Muscle layer of duodenum (tissue), 2 donors: Measurements from ENCODE around the gene COL6A3.

ENCODE experiments used
- H3K27ac ChIP-seq: one replicate; pipeline ENCODE4 v1.7.0; 2013; ENCODE audit warnings: mild to moderate bottlenecking, low read length
- H3K27me3 ChIP-seq: one replicate; pipeline ENCODE4 v1.7.0; 2013; ENCODE audit warnings: low read depth, mild to moderate bottlenecking, control low read depth, low read length
- H3K36me3 ChIP-seq, 2 donors: one replicate each; pipeline ENCODE4 v1.7.0; 2013; ENCODE audit warnings: low read length in 2 of 2, control low read depth in 1 of 2, mild to moderate bottlenecking in 1 of 2; ENCODE audit not compliant: insufficient read depth in 2 of 2, control insufficient read depth in 1 of 2
- H3K4me1 ChIP-seq, 2 donors: one replicate each; pipeline ENCODE4 v1.7.0; 2013; ENCODE audit warnings: low read length in 2 of 2, mild to moderate bottlenecking in 2 of 2, control low read depth in 1 of 2, moderate library complexity in 1 of 2; ENCODE audit not compliant: insufficient read depth in 2 of 2, control insufficient read depth in 1 of 2
- H3K4me3 ChIP-seq, 2 donors: one replicate each; pipeline ENCODE4 v1.7.0; 2013; ENCODE audit warnings: low read length in 2 of 2, low read depth in 1 of 2, mild to moderate bottlenecking in 1 of 2
- H3K9me3 ChIP-seq, 2 donors: one replicate each; pipeline ENCODE4 v1.7.0; 2013; ENCODE audit warnings: low read length in 2 of 2, control low read depth in 1 of 2, mild to moderate bottlenecking in 1 of 2; ENCODE audit not compliant: control insufficient read depth in 1 of 2
- donor health status: healthy.

The COL6A3 gene

GRCh38 chr2:237440819-237441281 lies 26.9 kb upstream of the COL6A3 start:
- Histone ChIP-seq H3K27ac (no peak overlapping the region), H3K9me3 (no peaks in the 10 kb centered on the region), H3K36me3 (no peaks in the 10 kb centered on the region), H3K4me3 (no peak overlapping the region), H3K27me3 (no peaks in the 10 kb centered on the region), H3K4me1 (peaks cover 0 to 12% of the 10 kb centered on the region in 2 donors)

- Histone ChIP-seq H3K9me3 (no peaks in the 10 kb centered on the region), H3K27me3 (no peaks in the 10 kb centered on the region), H3K27ac (no peak overlapping the region), H3K36me3 (no peaks in the 10 kb centered on the region), H3K4me1 (peaks cover 0 to 20% of the 10 kb centered on the region in 2 donors), H3K4me3 (no peak overlapping the region)
Measured at GRCh38 chr2:237438080-237438940, 24.3 kb upstream of the COL6A3 start.

GRCh38 chr2:237437566-237437965 lies 23.6 kb upstream of the COL6A3 start:
- Histone ChIP-seq H3K4me3 (no peak overlapping the region), H3K9me3 (no peaks in the 10 kb centered on the region), H3K27me3 (no peaks in the 10 kb centered on the region), H3K36me3 (no peaks in the 10 kb centered on the region), H3K27ac (no peak overlapping the region), H3K4me1 (peaks cover 0 to 24% of the 10 kb centered on the region in 2 donors)

GRCh38 chr2:237435844-237436587 lies 22.1 kb upstream of the COL6A3 start:
- Histone ChIP-seq H3K27me3 (no peaks in the 10 kb centered on the region), H3K9me3 (no peaks in the 10 kb centered on the region), H3K4me1 (peaks cover 0 to 24% of the 10 kb centered on the region in 2 donors), H3K4me3 (no peak overlapping the region), H3K27ac (peak overlapping the region; percentile 56), H3K36me3 (no peaks in the 10 kb centered on the region)

- H3K9me3 ChIP-seq = no peaks in the 10 kb centered on the region
- no peaks in the 10 kb centered on the region for H3K36me3 ChIP-seq
- peaks cover 0 to 24% of the 10 kb centered on the region in 2 donors for H3K4me1 ChIP-seq
- H3K27ac ChIP-seq = no peak overlapping the region
- no peak overlapping the region for H3K4me3 ChIP-seq
- H3K27me3 ChIP-seq = no peaks in the 10 kb centered on the region
Measured at GRCh38 chr2:237434866-237435311, 20.9 kb upstream of the COL6A3 start.

- Histone ChIP-seq H3K27me3 (no peaks in the 10 kb centered on the region), H3K4me1 (peaks cover 0 to 24% of the 10 kb centered on the region in 2 donors), H3K9me3 (no peaks in the 10 kb centered on the region), H3K4me3 (no peak overlapping the region), H3K27ac (no peak overlapping the region), H3K36me3 (no peaks in the 10 kb centered on the region)
Measured at GRCh38 chr2:237433920-237434676, 20.1 kb upstream of the COL6A3 start.

GRCh38 chr2:237432484-237433092 lies 18.6 kb upstream of the COL6A3 start:
- H3K4me1 ChIP-seq = peaks cover 0 to 24% of the 10 kb centered on the region in 2 donors
- H3K27ac ChIP-seq = no peak overlapping the region
- H3K27me3 ChIP-seq = no peaks in the 10 kb centered on the region
- no peaks in the 10 kb centered on the region for H3K9me3 ChIP-seq
- H3K36me3 ChIP-seq = no peaks in the 10 kb centered on the region
- no peak overlapping the region for H3K4me3 ChIP-seq

- peaks cover 0 to 24% of the 10 kb centered on the region in 2 donors for H3K4me1 ChIP-seq
- no peak overlapping the region for H3K4me3 ChIP-seq
- no peaks in the 10 kb centered on the region for H3K9me3 ChIP-seq
- H3K27ac ChIP-seq = no peak overlapping the region
- H3K36me3 ChIP-seq = no peaks in the 10 kb centered on the region
- no peaks in the 10 kb centered on the region for H3K27me3 ChIP-seq
Measured at GRCh38 chr2:237431837-237432236, 17.9 kb upstream of the COL6A3 start.

- no peaks in the 10 kb centered on the region for H3K27me3 ChIP-seq
- no peak overlapping the region for H3K27ac ChIP-seq
- no peak overlapping the region for H3K4me3 ChIP-seq
- H3K9me3 ChIP-seq = no peaks in the 10 kb centered on the region
- no peaks in the 10 kb centered on the region for H3K36me3 ChIP-seq
- peaks cover 0 to 21% of the 10 kb centered on the region in 2 donors for H3K4me1 ChIP-seq
Measured at GRCh38 chr2:237431372-237431771, 17.4 kb upstream of the COL6A3 start.

GRCh38 chr2:237430861-237431260 lies 16.9 kb upstream of the COL6A3 start:
- no peak overlapping the region for H3K27ac ChIP-seq
- no peaks in the 10 kb centered on the region for H3K27me3 ChIP-seq
- peaks cover 0 to 16% of the 10 kb centered on the region in 2 donors for H3K4me1 ChIP-seq
- no peaks in the 10 kb centered on the region for H3K9me3 ChIP-seq
- no peaks in the 10 kb centered on the region for H3K36me3 ChIP-seq
- H3K4me3 ChIP-seq = no peak overlapping the region
